Stimulated activated naive CD8-positive, alpha-beta T cell treated with anti-CD3 and anti-CD28 coated beads, Interleukin-15, amount 100 ng/mL, for 72 hours (primary cell): ENCODE results near the gene BTBD10.

Experiments
- ATAC-seq: fragments of 150-1000 bp; cut with Tn5 transposase; 2 replicates; pipeline ENCODE4 v1.10.0; 2021; ENCODE audit warnings: mild to moderate bottlenecking, moderate library complexity
- DNase-seq, 2 donors: peaks; one replicate each; pipeline ENCODE4 v3.0.0; 2021 to 2022
- H3K27ac Mint-ChIP-seq, 2 donors: one replicate each; pipeline ENCODE4 v1.8.0; 2022; ENCODE audit warnings: mild to moderate bottlenecking in 2 of 2, mixed read lengths in 2 of 2, moderate library complexity in 2 of 2
- H3K27me3 Mint-ChIP-seq: one replicate; pipeline ENCODE4 v1.8.0; 2022; ENCODE audit warnings: mixed read lengths
- H3K4me1 Mint-ChIP-seq: one replicate; pipeline ENCODE4 v1.8.0; 2022; ENCODE audit warnings: mild to moderate bottlenecking, mixed read lengths
- H3K4me3 Mint-ChIP-seq, 2 donors: one replicate each; pipeline ENCODE4 v1.8.0; 2022; ENCODE audit warnings: mild to moderate bottlenecking in 2 of 2, mixed read lengths in 2 of 2, moderate library complexity in 1 of 2
- H3K9me3 Mint-ChIP-seq, 2 donors: one replicate each; pipeline ENCODE4 v1.8.0; 2022; ENCODE audit warnings: mixed read lengths in 2 of 2

The BTBD10 gene

GRCh38 chr11:13462901-13463778, at the start of gene BTBD10:
BTBD10 (minus strand) TSS chr11:13463222; CDS start chr11:13445124, 18,098 bp downstream.
- H3K4me1 Mint-ChIP-seq, result peaks cover 37% of the 10 kb centered on the region
- DNase-seq (peak; percentile 91 to 95), ATAC-seq (peak; percentile 98)
- H3K27ac Mint-ChIP-seq, result peak within 1 kb of the TSS; percentile 100
- H3K9me3 Mint-ChIP-seq, result no peaks in the 10 kb centered on the region
- peak within 1 kb of the TSS; percentile 99 for H3K4me3 Mint-ChIP-seq
- H3K27me3 Mint-ChIP-seq, result no peaks in the 10 kb centered on the region

GRCh38 chr11:13503393-13503792, 40.4 kb upstream of the BTBD10 start:
- ATAC-seq (no peak), DNase-seq (no peak)
- Mint-ChIP-seq H3K9me3 (peaks cover 0 to 8% of the 10 kb centered on the region in 2 donors), H3K27ac (no peak overlapping the region), H3K4me1 (no peaks in the 10 kb centered on the region), H3K4me3 (no peak overlapping the region), H3K27me3 (peaks cover 17% of the 10 kb centered on the region)

GRCh38 chr11:13502492-13502891, 39.5 kb upstream of the BTBD10 start:
- no peak for ATAC-seq
- no peaks in the 10 kb centered on the region for H3K4me1 Mint-ChIP-seq
- H3K9me3 Mint-ChIP-seq, result peaks cover 0 to 8% of the 10 kb centered on the region in 2 donors
- no peak for DNase-seq
- no peak overlapping the region for H3K4me3 Mint-ChIP-seq
- peaks cover 17% of the 10 kb centered on the region for H3K27me3 Mint-ChIP-seq
- no peak overlapping the region for H3K27ac Mint-ChIP-seq

GRCh38 chr11:13495929-13496328, 32.9 kb upstream of the BTBD10 start, which contains the start of gene PTH:
PTH (minus strand) TSS chr11:13495997; CDS start chr11:13492855, 3,142 bp downstream.
- H3K9me3 Mint-ChIP-seq, result peaks cover 0 to 8% of the 10 kb centered on the region in 2 donors
- no peak within 1 kb of the TSS for H3K27ac Mint-ChIP-seq
- H3K4me1 Mint-ChIP-seq, result no peaks in the 10 kb centered on the region
- ATAC-seq, result no peak
- H3K27me3 Mint-ChIP-seq, result peaks cover 19% of the 10 kb centered on the region
- no peak within 1 kb of the TSS for H3K4me3 Mint-ChIP-seq
- DNase-seq, result no peak

GRCh38 chr11:13494051-13494450, 31.0 kb upstream of the BTBD10 start:
- H3K9me3 Mint-ChIP-seq, result no peaks in the 10 kb centered on the region
- H3K27ac Mint-ChIP-seq, result no peak overlapping the region

GRCh38 chr11:13487661-13488030, 24.6 kb upstream of the BTBD10 start:
- DNase-seq, result peak; percentile 21 to 22
- peak overlapping the region; percentile 57 to 64 for H3K4me3 Mint-ChIP-seq
- no peaks in the 10 kb centered on the region for H3K9me3 Mint-ChIP-seq
- H3K4me1 Mint-ChIP-seq, result peaks cover 7% of the 10 kb centered on the region
- ATAC-seq, result peak; percentile 81
- peak overlapping the region in 1 of 2 donors; percentile 58 for H3K27ac Mint-ChIP-seq
- H3K27me3 Mint-ChIP-seq, result peaks cover 7% of the 10 kb centered on the region

More at GRCh38 chr11:13494051-13494450, 31.0 kb upstream of the BTBD10 start:
- ATAC-seq, result no peak
- Mint-ChIP-seq H3K4me3 (no peak overlapping the region), H3K27me3 (peaks cover 10% of the 10 kb centered on the region), H3K4me1 (no peaks in the 10 kb centered on the region)
- no peak for DNase-seq

GRCh38 chr11:13486926-13487660, 24.1 kb upstream of the BTBD10 start:
- Mint-ChIP-seq H3K9me3 (no peaks in the 10 kb centered on the region), H3K27ac (no peak overlapping the region), H3K4me3 (peak overlapping the region; percentile 57 to 64), H3K27me3 (peaks cover 10% of the 10 kb centered on the region), H3K4me1 (peaks cover 7% of the 10 kb centered on the region)
- ATAC-seq (peak; percentile 94), DNase-seq (peak; percentile 70 to 75)

GRCh38 chr11:13480198-13480597, 17.2 kb upstream of the BTBD10 start:
- no peak for ATAC-seq
- no peaks in the 10 kb centered on the region for H3K9me3 Mint-ChIP-seq

GRCh38 chr11:13479688-13480087, 16.7 kb upstream of the BTBD10 start:
- H3K27me3 Mint-ChIP-seq, result peaks cover 26% of the 10 kb centered on the region
- DNase-seq, result no peak
- no peak overlapping the region for H3K27ac Mint-ChIP-seq
- no peaks in the 10 kb centered on the region for H3K4me1 Mint-ChIP-seq
- no peaks in the 10 kb centered on the region for H3K9me3 Mint-ChIP-seq
- H3K4me3 Mint-ChIP-seq, result no peak overlapping the region
- no peak for ATAC-seq

More at GRCh38 chr11:13480198-13480597, 17.2 kb upstream of the BTBD10 start:
- Mint-ChIP-seq H3K27ac (no peak overlapping the region), H3K4me3 (no peak overlapping the region), H3K4me1 (no peaks in the 10 kb centered on the region), H3K27me3 (peaks cover 26% of the 10 kb centered on the region)
- DNase-seq, result no peak

GRCh38 chr11:13475091-13475490, 12.1 kb upstream of the BTBD10 start:
- H3K27ac Mint-ChIP-seq, result no peak overlapping the region
- ATAC-seq, result no peak
- no peak overlapping the region for H3K4me3 Mint-ChIP-seq
- no peaks in the 10 kb centered on the region for H3K9me3 Mint-ChIP-seq
- H3K4me1 Mint-ChIP-seq, result no peaks in the 10 kb centered on the region
- peaks cover 21% of the 10 kb centered on the region for H3K27me3 Mint-ChIP-seq
- DNase-seq, result no peak

- no peak overlapping the region for H3K4me3 Mint-ChIP-seq
- H3K9me3 Mint-ChIP-seq, result no peaks in the 10 kb centered on the region
- no peak for DNase-seq
- ATAC-seq, result no peak
- peaks cover 24% of the 10 kb centered on the region for H3K27me3 Mint-ChIP-seq
- H3K4me1 Mint-ChIP-seq, result no peaks in the 10 kb centered on the region
- no peak overlapping the region for H3K27ac Mint-ChIP-seq
Measured at GRCh38 chr11:13473013-13473722, 10.1 kb upstream of the BTBD10 start.

- no peak overlapping the region for H3K4me3 Mint-ChIP-seq
- DNase-seq (no peak), ATAC-seq (no peak)
- H3K9me3 Mint-ChIP-seq, result no peaks in the 10 kb centered on the region
- no peak overlapping the region for H3K27ac Mint-ChIP-seq
- peaks cover 4% of the 10 kb centered on the region for H3K4me1 Mint-ChIP-seq
- peaks cover 17% of the 10 kb centered on the region for H3K27me3 Mint-ChIP-seq
Measured at GRCh38 chr11:13468750-13469149, 5.7 kb upstream of the BTBD10 start.

- Mint-ChIP-seq H3K27ac (no peak overlapping the region), H3K27me3 (peaks cover 17% of the 10 kb centered on the region), H3K4me3 (no peak overlapping the region), H3K9me3 (no peaks in the 10 kb centered on the region), H3K4me1 (peaks cover 23% of the 10 kb centered on the region)
- ATAC-seq, result no peak
- DNase-seq, result no peak
Measured at GRCh38 chr11:13465909-13466371, 2.9 kb upstream of the BTBD10 start.

GRCh38 chr11:13463779-13464290, 813 bp upstream of the BTBD10 start:
- ATAC-seq, result no peak
- peaks cover 1% of the 10 kb centered on the region for H3K27me3 Mint-ChIP-seq
- H3K4me3 Mint-ChIP-seq, result peak overlapping the region; percentile 99

GRCh38 chr11:13462311-13462900, 616 bp downstream of the BTBD10 start:
- peak overlapping the region; percentile 100 for H3K27ac Mint-ChIP-seq
- DNase-seq (peak in 1 of 2 donors; percentile 53), ATAC-seq (peak; percentile 59)
- peaks cover 37% of the 10 kb centered on the region for H3K4me1 Mint-ChIP-seq
- no peaks in the 10 kb centered on the region for H3K27me3 Mint-ChIP-seq
- H3K9me3 Mint-ChIP-seq, result no peaks in the 10 kb centered on the region
- H3K4me3 Mint-ChIP-seq, result peak overlapping the region; percentile 99

More at GRCh38 chr11:13463779-13464290, 813 bp upstream of the BTBD10 start:
- no peak for DNase-seq
- peak overlapping the region; percentile 100 for H3K27ac Mint-ChIP-seq
- no peaks in the 10 kb centered on the region for H3K9me3 Mint-ChIP-seq
- H3K4me1 Mint-ChIP-seq, result peaks cover 37% of the 10 kb centered on the region
